ENCODE measurements around the gene PYDC1. TPM values are rescaled to one million over a fixed set of nuclear protein-coding genes. Genes with fewer than 3 reads are reported as not detected.

PYDC1 gene
- not detected in 2 replicates for total RNA-seq

GRCh38 chr16:31216422-31217135 is at the start of gene PYDC1:
TSS of gene PYDC1 (minus strand) at chr16:31217135. CDS start at chr16:31217028, 107 bp downstream.

DNA sequence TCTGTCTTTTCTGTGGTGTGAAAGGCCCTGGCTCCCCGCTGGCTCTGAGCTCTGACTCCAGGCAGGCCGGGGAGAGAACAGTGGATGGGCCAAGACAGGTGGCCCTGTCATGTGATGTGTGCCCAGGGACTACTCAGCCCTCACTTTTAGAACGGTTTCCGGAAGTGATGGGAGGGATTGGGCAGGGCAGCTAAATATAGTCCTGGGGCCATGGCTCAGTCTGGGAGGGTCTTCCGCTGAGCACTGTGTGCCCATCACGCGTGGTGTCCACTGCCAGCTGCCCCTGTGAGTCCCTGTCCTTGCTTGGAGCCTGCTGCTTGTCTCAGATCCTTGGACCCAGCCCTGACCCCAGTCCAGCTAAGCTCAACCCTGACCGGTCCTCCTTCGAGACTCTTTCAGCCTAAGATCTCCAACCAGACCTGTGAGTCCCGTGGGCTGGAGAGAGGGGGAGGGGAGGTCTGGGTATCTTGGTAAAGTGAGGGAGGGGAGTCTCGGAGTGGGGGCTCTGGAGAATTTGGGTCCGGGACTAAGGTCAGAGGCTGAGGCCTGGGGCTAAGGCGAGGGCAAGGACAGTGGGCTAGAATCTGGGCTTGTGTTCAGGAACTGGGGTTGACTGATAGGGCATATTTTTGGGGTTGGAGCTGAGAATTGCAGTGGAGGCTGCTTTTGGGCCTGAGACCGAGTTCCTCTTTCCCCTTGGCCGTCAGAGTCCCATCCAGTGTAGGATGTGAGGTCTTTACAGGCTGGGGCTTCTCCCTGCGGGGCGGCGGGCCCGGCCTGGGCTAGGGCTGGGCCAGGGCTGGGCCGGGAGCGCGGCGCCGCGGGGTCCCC is 2.8 kb downstream of the PYDC1 start, which contains the start of gene TRIM72:
TSS of gene TRIM72 (plus strand) at position 243 of the 831 bp plus-strand sequence. CDS start 620 bp downstream, outside the sequence.

GRCh38 chr16:31202414-31203375 is 14.2 kb downstream of the PYDC1 start, which contains the start of gene PYCARD:
TSS of gene PYCARD (minus strand) at chr16:31202760. CDS start at chr16:31202690, 70 bp downstream.

GRCh38 chr16:31179747-31180459 is 37.0 kb downstream of the PYDC1 start, which contains the start of gene FUS:
TSS of gene FUS (plus strand) at chr16:31180139. CDS start at chr16:31180215, 76 bp downstream.

Other genes starting within 250 kb of the PYDC1 start
- 7.9 and 10.3 TPM in 2 replicates for gene HSD3B7, start 231.9 kb downstream of the PYDC1 start, total RNA-seq
- gene STX1B, start 206.5 kb downstream of the PYDC1 start, total RNA-seq = 0.08 and 0.34 TPM in 2 replicates
- gene STX4, start 183.6 kb downstream of the PYDC1 start, total RNA-seq = 23.5 and 24.9 TPM in 2 replicates
- 12.5 and 15.6 TPM in 2 replicates for gene ZNF668, start 142.9 kb downstream of the PYDC1 start, total RNA-seq
- gene ZNF646, start 142.7 kb downstream of the PYDC1 start, total RNA-seq = 7.3 and 11.6 TPM in 2 replicates
- 0.86 and 1.8 TPM in 2 replicates for gene PRSS53, start 128.2 kb downstream of the PYDC1 start, total RNA-seq
- gene VKORC1, start 122.3 kb downstream of the PYDC1 start, total RNA-seq = 99.6 and 107 TPM in 2 replicates
- 58.3 and 75.5 TPM in 2 replicates for gene BCKDK, start 108.7 kb downstream of the PYDC1 start, total RNA-seq
- 27.1 and 30.1 TPM in 2 replicates for gene KAT8, start 99.5 kb downstream of the PYDC1 start, total RNA-seq
- 59.2 and 120 TPM in 2 replicates for gene PRSS8, start 81.4 kb downstream of the PYDC1 start, total RNA-seq
- gene PRSS36, start 67.1 kb downstream of the PYDC1 start, total RNA-seq = 0.16 and 0.19 TPM in 2 replicates
- gene FUS, start 37.0 kb downstream of the PYDC1 start, total RNA-seq = 26.5 and 51.1 TPM in 2 replicates
- 102 and 138 TPM in 2 replicates for gene PYCARD, start 14.4 kb downstream of the PYDC1 start, total RNA-seq
- not detected in 2 replicates for gene TRIM72, start 3.0 kb downstream of the PYDC1 start, total RNA-seq
- gene ITGAM, start 42.8 kb upstream of the PYDC1 start, total RNA-seq = not detected in 2 replicates
- not detected in 2 replicates for gene ITGAX, start 138.0 kb upstream of the PYDC1 start, total RNA-seq
- not detected in 2 replicates for gene ITGAD, start 176.2 kb upstream of the PYDC1 start, total RNA-seq
- not detected in 2 replicates for gene COX6A2, start 211.2 kb upstream of the PYDC1 start, total RNA-seq
- gene ZNF843, start 225.7 kb upstream of the PYDC1 start, total RNA-seq = 0.08 TPM in 2 replicates
- gene ARMC5, start 242.4 kb upstream of the PYDC1 start, total RNA-seq = 6.4 and 8.2 TPM in 2 replicates

Measured in hair follicular keratinocyte (primary cell).